RWPE1 (cell line): Measurements from ENCODE around the gene FPR1.

Source experiments
- CTCF ChIA-PET: fragments of 350-600 bp; sonication (Branson Sonifier 250); formaldehyde crosslinking; extraction: SDS; loops from one replicate; lab custom pipeline; 2021; lab: Yijun Ruan, JAX
- POLR2A ChIA-PET: fragments of 400-600 bp; formaldehyde crosslinking; extraction: SDS; loops from one replicate; lab custom pipeline; 2020; ENCODE audit warnings: antibody characterized with exemption; ENCODE audit not compliant: low non-redundant PET; lab: Yijun Ruan, JAX
- DNase-seq: peaks from one replicate; pipeline ENCODE4 v3.0.0; 2012; ENCODE audit warnings: low spot score
- H3K27ac ChIP-seq: fragments of 450-650 bp; 2 replicates; pipeline ENCODE4 v1.5.1; 2017
- TF ChIP-seq, protein P1 (sequence below): fragments of 450-650 bp; conservative IDR thresholded peaks from 2 replicates; pipeline ENCODE4 v1.5.1; 2017; ENCODE audit warnings: low read depth, mild to moderate bottlenecking

The FPR1 gene

DNA sequence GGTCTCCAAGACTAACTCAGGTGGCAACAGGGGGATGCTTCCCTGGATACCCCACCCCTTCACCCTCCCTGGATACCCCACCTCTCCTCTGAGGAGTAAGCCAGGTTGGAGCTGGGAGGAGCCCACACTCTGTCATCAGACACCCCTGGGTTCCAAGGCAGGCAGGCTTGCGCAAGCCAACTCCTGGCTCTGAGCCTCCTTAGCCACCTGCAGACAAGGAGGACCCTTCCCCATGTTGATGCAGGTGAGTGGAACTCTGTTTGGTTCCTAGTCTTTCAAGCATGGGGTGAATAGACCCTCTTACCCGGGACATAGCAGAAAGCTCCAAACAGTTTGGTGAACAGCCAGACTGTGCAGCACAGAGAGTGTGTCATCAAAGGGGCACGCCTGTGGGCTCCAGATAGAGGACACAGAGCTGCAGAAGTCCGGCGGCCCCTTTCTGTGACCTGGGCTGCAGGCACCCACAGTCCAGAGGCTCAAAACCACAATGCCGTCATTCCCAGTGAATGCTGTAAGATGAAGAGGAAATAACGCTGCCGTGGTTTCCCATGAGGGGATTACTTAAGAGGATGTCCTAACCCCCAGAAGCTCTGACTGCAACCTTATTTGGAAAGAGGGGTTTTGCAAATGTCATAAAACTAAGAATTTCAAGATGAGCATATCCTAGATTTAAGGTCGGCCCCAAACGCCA lies 15.8 kb downstream of the FPR1 start:
- no peak overlapping the region for H3K27ac ChIP-seq
- ChIA-PET POLR2A (no interaction called here), CTCF (no interaction called here)
- TF ChIP-seq, protein P1, sequence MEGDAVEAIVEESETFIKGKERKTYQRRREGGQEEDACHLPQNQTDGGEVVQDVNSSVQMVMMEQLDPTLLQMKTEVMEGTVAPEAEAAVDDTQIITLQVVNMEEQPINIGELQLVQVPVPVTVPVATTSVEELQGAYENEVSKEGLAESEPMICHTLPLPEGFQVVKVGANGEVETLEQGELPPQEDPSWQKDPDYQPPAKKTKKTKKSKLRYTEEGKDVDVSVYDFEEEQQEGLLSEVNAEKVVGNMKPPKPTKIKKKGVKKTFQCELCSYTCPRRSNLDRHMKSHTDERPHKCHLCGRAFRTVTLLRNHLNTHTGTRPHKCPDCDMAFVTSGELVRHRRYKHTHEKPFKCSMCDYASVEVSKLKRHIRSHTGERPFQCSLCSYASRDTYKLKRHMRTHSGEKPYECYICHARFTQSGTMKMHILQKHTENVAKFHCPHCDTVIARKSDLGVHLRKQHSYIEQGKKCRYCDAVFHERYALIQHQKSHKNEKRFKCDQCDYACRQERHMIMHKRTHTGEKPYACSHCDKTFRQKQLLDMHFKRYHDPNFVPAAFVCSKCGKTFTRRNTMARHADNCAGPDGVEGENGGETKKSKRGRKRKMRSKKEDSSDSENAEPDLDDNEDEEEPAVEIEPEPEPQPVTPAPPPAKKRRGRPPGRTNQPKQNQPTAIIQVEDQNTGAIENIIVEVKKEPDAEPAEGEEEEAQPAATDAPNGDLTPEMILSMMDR: no peak
- no peak for DNase-seq

DNA sequence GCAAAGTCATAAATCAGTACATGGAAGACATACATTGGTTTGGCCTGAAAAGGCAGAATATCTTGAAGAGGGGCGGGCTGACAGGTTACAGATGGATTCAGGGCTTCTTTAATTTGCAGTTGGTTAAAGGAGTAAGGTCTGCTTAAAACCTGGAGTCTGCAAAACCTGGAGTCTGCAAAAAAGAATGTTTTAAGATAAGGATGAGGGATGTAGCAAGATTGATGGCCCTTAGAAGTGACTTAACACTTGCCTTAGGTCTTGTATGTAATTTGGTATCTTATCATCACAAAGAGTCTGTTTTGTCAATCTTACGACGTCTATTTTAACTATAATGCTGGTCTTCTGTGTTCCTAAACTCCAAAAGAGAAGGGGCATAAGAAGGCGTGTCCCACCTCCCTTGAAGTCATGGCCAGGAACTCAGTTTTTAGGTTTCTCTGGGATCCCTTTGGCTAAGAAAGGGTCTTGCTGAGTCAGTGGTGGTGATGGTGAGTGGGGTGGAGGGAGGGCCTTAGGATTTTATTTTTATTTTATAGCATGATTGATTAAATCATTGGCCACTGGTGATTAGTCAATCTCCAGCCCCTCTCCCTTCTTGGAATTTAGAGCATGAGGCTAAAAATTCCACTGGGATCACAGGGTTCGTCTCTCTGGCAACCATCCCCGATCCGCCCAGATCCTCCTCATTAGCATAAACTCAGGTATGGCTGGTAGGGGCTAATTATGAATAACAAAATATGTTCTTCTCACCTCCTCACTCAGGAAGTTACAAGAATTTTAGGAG lies 17.7 kb downstream of the FPR1 start:
- TF ChIP-seq, protein P1: no peak
- no peak for DNase-seq
- ChIA-PET POLR2A (no interaction called here), CTCF (no interaction called here)
- no peak overlapping the region for H3K27ac ChIP-seq

DNA sequence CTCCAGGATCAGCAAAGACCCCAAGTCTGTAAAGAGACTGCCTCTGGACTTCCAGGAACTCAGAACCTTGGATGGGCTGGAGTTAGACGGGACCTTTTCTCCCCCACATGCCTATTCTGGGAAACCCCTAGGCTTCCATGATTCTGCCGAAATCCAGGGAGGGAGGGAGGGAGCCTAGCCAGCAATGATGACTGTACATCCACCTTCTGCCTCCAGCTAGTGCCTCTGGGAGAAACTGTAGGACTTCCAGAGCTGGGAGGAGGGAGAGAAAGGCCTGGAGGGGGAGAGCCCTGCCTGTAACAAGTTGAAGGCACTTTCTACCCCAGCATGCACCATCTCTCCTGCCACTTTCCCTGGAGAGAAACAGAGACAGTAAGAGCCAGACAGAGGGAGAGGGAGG lies 21.9 kb downstream of the FPR1 start:
- TF ChIP-seq, protein P1: no peak
- DNase-seq: no peak
- H3K27ac ChIP-seq: peak overlapping the region; percentile 99
- POLR2A ChIA-PET: no interaction called here
- CTCF ChIA-PET: no interaction called here

DNA sequence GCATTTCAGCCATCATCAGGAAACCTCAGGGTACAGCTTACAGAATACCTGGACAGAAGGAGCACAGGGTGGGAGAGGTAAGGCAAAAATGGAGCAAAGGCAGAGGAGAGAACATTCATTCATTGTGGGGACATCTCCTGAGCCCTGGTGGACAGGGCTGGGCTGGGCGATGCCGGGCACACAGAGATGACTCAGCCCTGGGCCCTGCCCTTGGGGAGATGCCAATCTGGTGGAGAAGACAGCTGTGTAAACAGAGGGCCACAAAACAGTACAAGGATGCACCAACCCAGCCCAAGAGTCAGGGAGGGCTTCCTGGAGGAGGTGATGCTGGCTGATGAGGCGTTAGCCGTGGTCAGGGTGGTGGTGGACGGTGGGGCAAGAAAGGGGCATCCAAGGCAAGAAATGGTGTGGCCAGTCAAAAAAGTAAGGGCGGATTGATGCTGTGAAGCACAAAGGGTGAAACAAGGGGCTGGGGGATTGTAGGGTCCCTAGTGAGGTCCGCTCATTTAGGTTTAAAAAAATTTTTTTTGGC lies 24.3 kb downstream of the FPR1 start:
- POLR2A ChIA-PET: no interaction called here
- DNase-seq: peak; percentile 66
- CTCF ChIA-PET: interaction anchor here (0.6 to 1.7 kb wide), 5 partner anchors 34 to 128 kb away, joined by 3 to 5 read pairs (median 3); no protein-coding TSS in a partner anchor

DNA sequence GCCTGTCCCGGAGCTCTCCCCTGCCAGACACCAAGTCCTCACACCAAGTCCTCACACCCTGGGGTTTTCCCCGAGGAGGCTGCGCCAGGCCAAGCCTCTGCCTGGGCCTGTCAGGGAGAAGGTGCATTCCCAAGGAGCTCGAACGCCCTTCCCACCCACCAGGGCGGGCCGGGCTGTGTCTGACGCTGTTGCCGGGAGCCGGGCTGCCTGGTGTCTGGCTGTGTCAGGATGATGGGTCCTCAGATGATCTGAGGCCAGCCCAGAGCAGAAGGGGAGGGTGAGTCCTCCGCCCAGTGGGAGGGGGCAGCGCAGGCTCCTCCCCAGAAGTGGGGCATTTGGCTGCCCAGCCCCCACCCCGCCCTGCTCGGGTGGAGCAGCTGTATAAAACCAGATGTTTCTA lies 25.6 kb downstream of the FPR1 start:
- TF ChIP-seq, protein P1: no peak
- CTCF ChIA-PET: no interaction called here
- peak; percentile 94 for DNase-seq
- POLR2A ChIA-PET: interaction anchor here (0.7 kb wide), 1 partner anchor 928 kb away, joined by 3 read pairs; no protein-coding TSS in a partner anchor
- peak overlapping the region; percentile 99 for H3K27ac ChIP-seq

More for the DNA sequence above, 24.3 kb downstream of the FPR1 start:
- peak overlapping the region; percentile 99 for H3K27ac ChIP-seq
- TF ChIP-seq, protein P1: no peak

DNA sequence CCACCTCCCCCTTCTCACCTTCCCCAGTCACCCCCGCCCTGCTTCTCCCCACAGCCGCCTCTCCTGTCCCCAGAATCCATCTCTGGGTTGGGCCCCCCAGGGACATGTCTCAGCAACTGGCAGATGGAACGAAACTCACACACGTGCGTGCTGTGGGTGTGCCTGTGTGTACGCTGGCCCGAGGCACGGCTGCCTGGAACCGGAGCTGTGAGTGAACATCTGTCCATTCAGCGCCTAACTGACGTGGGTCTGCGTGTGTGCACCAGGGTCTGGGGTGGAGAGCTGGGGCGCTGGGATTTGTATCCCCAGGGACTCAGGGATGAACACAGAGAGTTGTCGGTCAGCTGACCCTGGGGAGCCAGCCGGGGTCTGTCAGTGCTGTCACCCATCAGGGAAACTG lies 27.1 kb downstream of the FPR1 start:
- ChIA-PET CTCF (no interaction called here), POLR2A (no interaction called here)
- no peak for DNase-seq
- H3K27ac ChIP-seq: peak overlapping the region; percentile 99
- TF ChIP-seq, protein P1: no peak
